K562 treated with DMSO at 1 percent for 4 hours (cell line): Measurements from ENCODE around the gene DDO. TPM values are rescaled to one million over a fixed set of nuclear protein-coding genes. Genes with fewer than 3 reads are reported as not detected.

Experiments used
- total RNA-seq: library from RNA; unstranded; fragments of 300-600 nt; gene quantifications from 2 replicates; pipeline ENCODE4 v1.2.3, GENCODE V29; 2022; ENCODE audit not compliant: insufficient read depth

Gene DDO
- 1.2 TPM in 1 of 2 replicates, not detected in the other for total RNA-seq

GRCh38 chr6:110415086-110415916 is at the start of gene DDO:
Gene DDO (minus strand): TSS chr6:110415575. CDS start chr6:110413462, 2,113 bp downstream.

GRCh38 chr6:110357664-110358552 is 57.5 kb downstream of the DDO start, which contains the start of gene METTL24:
Gene METTL24 (minus strand): TSS chr6:110358349. CDS start chr6:110358272, 77 bp downstream.

Other genes starting within 250 kb of the DDO start
- gene WASF1, start 235.9 kb downstream of the DDO start, total RNA-seq, result 7.2 and 16.5 TPM in 2 replicates
- gene CDC40, start 235.1 kb downstream of the DDO start, total RNA-seq, result 8.6 and 11.0 TPM in 2 replicates
- not detected in 2 replicates for gene METTL24, start 57.2 kb downstream of the DDO start, total RNA-seq
- gene SLC22A16, start 61.0 kb upstream of the DDO start, total RNA-seq, result not detected in 2 replicates